HEK293 (cell line): Measurements from ENCODE around the gene DNAJB2.

ENCODE experiments used
- CTCF ChIA-PET: fragments of 350-600 bp; formaldehyde crosslinking; extraction: SDS; loops from one replicate; lab custom pipeline; 2021; ENCODE audit warnings: antibody characterized with exemption; lab: Yijun Ruan, JAX
- POLR2A ChIA-PET: fragments of 300-600 bp; formaldehyde crosslinking; extraction: SDS; loops from one replicate; lab custom pipeline; 2020; ENCODE audit warnings: antibody characterized with exemption, inconsistent platforms; lab: Yijun Ruan, JAX
- H3K27ac ChIP-seq: fragments of 200-500 bp; sonication (Bioruptor generic); 2 replicates; pipeline ENCODE4 v1.5.1; 2014; ENCODE audit warnings: low read depth, low read length, control low read depth, inconsistent platforms; ENCODE audit errors: extremely low read depth
- H3K36me3 ChIP-seq, 2 experiments: fragments of 200-500 bp in 1 of 2; sonication (Bioruptor generic) in 1 of 2; 1 replicate in 1 of 2; 2 replicates in 1 of 2; pipeline ENCODE4 v1.5.1; 2014 to 2017; ENCODE audit warnings: inconsistent platforms in 2 of 2, low read length in 2 of 2; ENCODE audit not compliant: control insufficient read depth in 2 of 2, insufficient read depth in 1 of 2
- H3K4me1 ChIP-seq: fragments of 200-500 bp; sonication (Bioruptor generic); 2 replicates; pipeline ENCODE4 v1.5.1; 2014; ENCODE audit warnings: mild to moderate bottlenecking, low read length, inconsistent platforms; ENCODE audit not compliant: control insufficient read depth, insufficient read depth
- H3K4me3 ChIP-seq: 2 replicates; pipeline ENCODE4 v1.5.1; 2011; ENCODE audit warnings: low read depth, mild to moderate bottlenecking, control low read depth, low read length, moderate library complexity
- H3K9me3 ChIP-seq: fragments of 200-500 bp; sonication (Bioruptor generic); 2 replicates; pipeline ENCODE4 v1.5.1; 2014; ENCODE audit warnings: low read depth, low read length, inconsistent platforms; ENCODE audit not compliant: control insufficient read depth, insufficient read depth
- AEBP2 ChIP-seq: fragments of 450-650 bp; formaldehyde crosslinking; IDR thresholded peaks from 2 replicates; pipeline ENCODE4 v1.5.1; 2016; ENCODE audit warnings: missing biosample characterization, missing genetic modification characterization, borderline replicate concordance
- GLIS1 ChIP-seq: fragments of 450-650 bp; formaldehyde crosslinking; IDR thresholded peaks from 2 replicates; pipeline ENCODE4 v1.5.1; 2016; ENCODE audit warnings: missing biosample characterization, missing genetic modification characterization
- WT1 ChIP-seq: fragments of 450-650 bp; formaldehyde crosslinking; IDR thresholded peaks from 2 replicates; pipeline ENCODE4 v1.5.1; 2016; ENCODE audit warnings: missing biosample characterization, missing genetic modification characterization
- ZBTB7A ChIP-seq: fragments of 450-650 bp; formaldehyde crosslinking; IDR thresholded peaks from 2 replicates; pipeline ENCODE4 v1.5.1; 2016; ENCODE audit warnings: low read depth, missing biosample characterization, missing genetic modification characterization
- ZEB2 ChIP-seq: fragments of 450-650 bp; formaldehyde crosslinking; IDR thresholded peaks from 2 replicates; pipeline ENCODE4 v1.5.1; 2016; ENCODE audit warnings: missing biosample characterization, missing genetic modification characterization
- ZIC2 ChIP-seq: fragments of 450-650 bp; formaldehyde crosslinking; IDR thresholded peaks from 2 replicates; pipeline ENCODE4 v1.5.1; 2016; ENCODE audit warnings: missing biosample characterization, missing genetic modification characterization
- ZNF311 ChIP-seq: fragments of 450-650 bp; formaldehyde crosslinking; IDR thresholded peaks from 2 replicates; pipeline ENCODE4 v1.5.1; 2017; ENCODE audit warnings: missing biosample characterization, missing genetic modification characterization, borderline replicate concordance
- ZNF324 ChIP-seq: fragments of 450-650 bp; formaldehyde crosslinking; IDR thresholded peaks from 2 replicates; pipeline ENCODE4 v1.5.1; 2016; ENCODE audit warnings: missing biosample characterization, missing genetic modification characterization
- ZNF335 ChIP-seq: fragments of 450-650 bp; formaldehyde crosslinking; conservative IDR thresholded peaks from 2 replicates; pipeline ENCODE4 v1.5.1; 2016; ENCODE audit warnings: missing biosample characterization, missing genetic modification characterization
- ZNF518A ChIP-seq: fragments of 450-650 bp; formaldehyde crosslinking; conservative IDR thresholded peaks from 2 replicates; pipeline ENCODE4 v1.5.1; 2016; ENCODE audit warnings: low read depth, missing biosample characterization, missing genetic modification characterization
- ZNF521 ChIP-seq: fragments of 450-650 bp; formaldehyde crosslinking; IDR thresholded peaks from 2 replicates; pipeline ENCODE4 v1.5.1; 2017; ENCODE audit warnings: missing biosample characterization, mild to moderate bottlenecking, missing genetic modification characterization
- ZNF558 ChIP-seq: fragments of 450-650 bp; formaldehyde crosslinking; IDR thresholded peaks from 2 replicates; pipeline ENCODE4 v1.5.1; 2016; ENCODE audit warnings: missing biosample characterization, missing genetic modification characterization
- ZNF560 ChIP-seq: fragments of 450-650 bp; formaldehyde crosslinking; IDR thresholded peaks from 2 replicates; pipeline ENCODE4 v1.5.1; 2017; ENCODE audit warnings: missing biosample characterization, missing genetic modification characterization, borderline replicate concordance
- ZNF645 ChIP-seq: fragments of 450-650 bp; formaldehyde crosslinking; IDR thresholded peaks from 2 replicates; pipeline ENCODE4; 2016; ENCODE audit warnings: missing biosample characterization, missing genetic modification characterization
- ZNF660 ChIP-seq: fragments of 450-650 bp; IDR thresholded peaks from 2 replicates; pipeline ENCODE4 v1.5.1; 2018; ENCODE audit warnings: missing biosample characterization, mild to moderate bottlenecking, missing genetic modification characterization
- ZNF677 ChIP-seq: fragments of 450-650 bp; IDR thresholded peaks from 2 replicates; pipeline ENCODE4 v1.5.0; 2018; ENCODE audit warnings: missing biosample characterization, mild to moderate bottlenecking, missing genetic modification characterization, moderate library complexity
- TF ChIP-seq, protein P1 (sequence below): fragments of 450-650 bp; formaldehyde crosslinking; IDR thresholded peaks from 2 replicates; pipeline ENCODE4 v1.5.1; 2016; ENCODE audit warnings: missing biosample characterization, missing genetic modification characterization
- TF ChIP-seq, protein P2 (sequence below): fragments of 450-650 bp; formaldehyde crosslinking; IDR thresholded peaks from 2 replicates; pipeline ENCODE4 v1.5.1; 2016; ENCODE audit warnings: missing biosample characterization, missing genetic modification characterization
- TF ChIP-seq, protein P3 (sequence below): fragments of 450-650 bp; formaldehyde crosslinking; IDR thresholded peaks from 2 replicates; pipeline ENCODE4 v1.5.1; 2016; ENCODE audit warnings: missing biosample characterization, missing genetic modification characterization

DNAJB2 gene

DNA sequence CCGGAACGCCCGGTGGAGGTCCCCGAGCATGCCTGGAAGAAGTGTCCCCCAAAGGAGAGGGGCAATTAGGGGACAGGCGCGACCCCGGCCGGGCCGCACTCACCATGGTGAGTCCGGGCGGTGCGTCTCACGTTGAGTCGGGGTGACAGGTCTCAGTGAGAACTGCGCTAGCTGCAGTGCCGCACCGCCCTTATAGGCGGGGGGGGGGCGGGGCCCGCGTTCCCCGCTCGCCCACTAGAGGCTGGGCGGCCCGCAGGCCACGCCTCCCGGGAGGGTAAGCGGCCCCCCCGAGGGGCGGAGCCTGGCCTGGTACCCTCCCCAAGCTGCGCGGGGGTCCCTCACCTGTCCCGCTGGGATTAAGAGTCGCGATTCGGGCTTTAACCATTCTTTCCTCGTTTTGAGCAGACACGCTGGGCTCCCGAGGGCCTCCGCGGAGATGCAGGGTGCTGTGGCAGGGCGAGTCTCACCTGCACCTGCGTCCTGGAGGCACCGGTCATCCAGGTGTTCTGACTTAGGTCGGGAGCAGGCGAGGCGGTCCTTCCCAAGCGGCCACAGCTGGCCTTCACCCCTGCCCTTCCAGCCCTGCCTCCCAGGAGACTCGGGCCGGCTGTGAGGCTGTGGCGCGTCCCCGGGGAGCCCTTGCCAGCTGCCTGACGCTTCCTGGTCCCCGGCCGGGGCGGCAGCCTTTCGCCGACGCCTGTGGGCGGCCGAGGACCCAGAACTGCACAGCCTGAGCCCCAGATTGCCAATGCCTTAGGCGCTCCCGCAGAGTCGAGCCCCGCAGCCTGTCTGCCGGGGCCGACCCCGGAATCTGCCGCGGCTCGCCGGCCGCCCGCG is 25.2 kb upstream of the DNAJB2 start, which contains the start of gene TUBA4A (continued):
- no peak for TF ChIP-seq ZNF677 (tag by site-specific recombination)
- TF ChIP-seq, protein P1, sequence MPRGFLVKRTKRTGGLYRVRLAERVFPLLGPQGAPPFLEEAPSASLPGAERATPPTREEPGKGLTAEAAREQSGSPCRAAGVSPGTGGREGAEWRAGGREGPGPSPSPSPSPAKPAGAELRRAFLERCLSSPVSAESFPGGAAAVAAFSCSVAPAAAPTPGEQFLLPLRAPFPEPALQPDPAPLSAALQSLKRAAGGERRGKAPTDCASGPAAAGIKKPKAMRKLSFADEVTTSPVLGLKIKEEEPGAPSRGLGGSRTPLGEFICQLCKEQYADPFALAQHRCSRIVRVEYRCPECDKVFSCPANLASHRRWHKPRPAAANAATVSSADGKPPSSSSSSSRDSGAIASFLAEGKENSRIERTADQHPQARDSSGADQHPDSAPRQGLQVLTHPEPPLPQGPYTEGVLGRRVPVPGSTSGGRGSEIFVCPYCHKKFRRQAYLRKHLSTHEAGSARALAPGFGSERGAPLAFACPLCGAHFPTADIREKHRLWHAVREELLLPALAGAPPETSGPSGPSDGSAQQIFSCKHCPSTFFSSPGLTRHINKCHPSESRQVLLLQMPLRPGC (tag by site-specific recombination), result no peak
- TF ChIP-seq WT1 (tag by site-specific recombination), result no peak
- TF ChIP-seq ZNF558 (tag by site-specific recombination), result no peak
- TF ChIP-seq, protein P2, sequence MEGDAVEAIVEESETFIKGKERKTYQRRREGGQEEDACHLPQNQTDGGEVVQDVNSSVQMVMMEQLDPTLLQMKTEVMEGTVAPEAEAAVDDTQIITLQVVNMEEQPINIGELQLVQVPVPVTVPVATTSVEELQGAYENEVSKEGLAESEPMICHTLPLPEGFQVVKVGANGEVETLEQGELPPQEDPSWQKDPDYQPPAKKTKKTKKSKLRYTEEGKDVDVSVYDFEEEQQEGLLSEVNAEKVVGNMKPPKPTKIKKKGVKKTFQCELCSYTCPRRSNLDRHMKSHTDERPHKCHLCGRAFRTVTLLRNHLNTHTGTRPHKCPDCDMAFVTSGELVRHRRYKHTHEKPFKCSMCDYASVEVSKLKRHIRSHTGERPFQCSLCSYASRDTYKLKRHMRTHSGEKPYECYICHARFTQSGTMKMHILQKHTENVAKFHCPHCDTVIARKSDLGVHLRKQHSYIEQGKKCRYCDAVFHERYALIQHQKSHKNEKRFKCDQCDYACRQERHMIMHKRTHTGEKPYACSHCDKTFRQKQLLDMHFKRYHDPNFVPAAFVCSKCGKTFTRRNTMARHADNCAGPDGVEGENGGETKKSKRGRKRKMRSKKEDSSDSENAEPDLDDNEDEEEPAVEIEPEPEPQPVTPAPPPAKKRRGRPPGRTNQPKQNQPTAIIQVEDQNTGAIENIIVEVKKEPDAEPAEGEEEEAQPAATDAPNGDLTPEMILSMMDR (tag by site-specific recombination), result 0 out of 2 replicates have a peak, but pooled peaks have one; percentile 6
- TF ChIP-seq ZBTB7A (tag by site-specific recombination), result no peak
- no peak for TF ChIP-seq ZNF324 (tag by site-specific recombination)
- TF ChIP-seq ZNF660 (tag by site-specific recombination), result no peak
- no peak for TF ChIP-seq ZNF311 (tag by site-specific recombination)
- peak; percentile 92 for TF ChIP-seq GLIS1
- TF ChIP-seq ZNF560, result no peak
- TF ChIP-seq ZEB2 (tag by site-specific recombination), result peak; percentile 88
- peak; percentile 90 for TF ChIP-seq ZNF335 (tag by site-specific recombination)
- TF ChIP-seq, protein P3, sequence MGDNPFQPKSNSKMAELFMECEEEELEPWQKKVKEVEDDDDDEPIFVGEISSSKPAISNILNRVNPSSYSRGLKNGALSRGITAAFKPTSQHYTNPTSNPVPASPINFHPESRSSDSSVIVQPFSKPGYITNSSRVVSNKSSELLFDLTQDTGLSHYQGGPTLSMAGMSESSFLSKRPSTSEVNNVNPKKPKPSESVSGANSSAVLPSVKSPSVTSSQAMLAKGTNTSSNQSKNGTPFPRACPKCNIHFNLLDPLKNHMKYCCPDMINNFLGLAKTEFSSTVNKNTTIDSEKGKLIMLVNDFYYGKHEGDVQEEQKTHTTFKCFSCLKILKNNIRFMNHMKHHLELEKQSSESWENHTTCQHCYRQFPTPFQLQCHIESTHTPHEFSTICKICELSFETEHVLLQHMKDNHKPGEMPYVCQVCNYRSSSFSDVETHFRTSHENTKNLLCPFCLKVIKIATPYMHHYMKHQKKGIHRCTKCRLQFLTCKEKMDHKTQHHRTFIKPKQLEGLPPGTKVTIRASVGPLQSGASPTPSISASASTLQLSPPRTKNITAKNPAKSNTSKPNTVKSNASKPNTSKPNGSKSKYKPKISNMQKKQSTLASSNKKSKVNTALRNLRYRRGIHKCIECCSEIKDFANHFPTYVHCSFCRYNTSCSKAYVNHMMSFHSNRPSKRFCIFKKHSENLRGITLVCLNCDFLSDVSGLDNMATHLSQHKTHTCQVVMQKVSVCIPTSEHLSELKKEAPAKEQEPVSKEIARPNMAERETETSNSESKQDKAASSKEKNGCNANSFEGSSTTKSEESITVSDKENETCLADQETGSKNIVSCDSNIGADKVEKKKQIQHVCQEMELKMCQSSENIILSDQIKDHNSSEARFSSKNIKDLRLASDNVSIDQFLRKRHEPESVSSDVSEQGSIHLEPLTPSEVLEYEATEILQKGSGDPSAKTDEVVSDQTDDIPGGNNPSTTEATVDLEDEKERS (tag by site-specific recombination), result no peak
- no peak for TF ChIP-seq AEBP2 (tag by site-specific recombination)

DNA sequence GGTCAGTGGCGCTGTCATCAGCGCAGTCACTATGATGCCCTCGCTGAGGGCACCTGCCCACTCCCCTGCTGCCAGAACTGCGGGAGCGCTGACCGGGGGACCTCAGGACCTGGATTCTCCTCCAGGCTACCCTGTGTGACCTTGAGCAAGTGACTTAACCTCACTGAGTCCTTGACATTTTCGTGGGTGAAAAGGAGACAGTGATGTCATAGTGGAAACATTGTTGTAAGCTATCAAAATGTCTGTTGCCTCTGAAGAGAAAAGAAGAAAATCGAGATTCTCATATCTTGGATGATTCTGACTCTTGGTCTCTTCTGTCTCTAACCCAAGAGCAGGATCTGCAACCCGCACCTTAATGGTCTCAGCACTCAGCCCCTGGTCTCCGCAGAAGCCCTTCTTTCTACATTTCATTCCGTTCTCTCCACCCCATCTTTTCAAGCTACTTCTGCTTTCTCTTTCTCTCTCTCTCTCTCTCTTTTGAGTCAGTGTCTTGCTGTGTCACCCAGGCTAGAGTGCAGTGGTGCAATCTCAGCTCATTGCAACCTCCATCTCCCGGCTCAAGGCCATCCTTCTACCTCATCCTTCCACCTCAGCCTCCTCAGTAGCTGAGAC is 24.5 kb upstream of the DNAJB2 start:
- H3K9me3 ChIP-seq, result no peaks in the 10 kb centered on the region
- CTCF ChIA-PET, result interaction anchor here (0.5 to 3.6 kb wide), 8 partner anchors 13 to 133 kb away, joined by 3 to 22 read pairs (median 4); no protein-coding TSS in a partner anchor
- peak overlapping the region; percentile 55 for H3K4me3 ChIP-seq
- POLR2A ChIA-PET, result interaction anchor here (1.1 to 3.2 kb wide), 4 partner anchors 9 to 37 kb away, joined by 3 to 17 read pairs (median 4); partner anchors contain the start of genes GLB1L and STK16
- H3K27ac ChIP-seq, result no peak overlapping the region
- H3K36me3 ChIP-seq, result peaks cover 0 to 4% of the 10 kb centered on the region in 2 experiments; a peak in 1 of 3 replicates
- H3K4me1 ChIP-seq, result no peaks in the 10 kb centered on the region
- TF ChIP-seq ZIC2 (tag by site-specific recombination) (peak; percentile 80; the same call in 1 of the 2 replicates), ZNF518A (tag by site-specific recombination) (no peak), ZNF645 (tag by site-specific recombination) (no peak), ZNF521 (tag by site-specific recombination) (no peak)
